HG02571 (cell line): Measurements from ENCODE around the gene AKT2.

Experiments used
- ATAC-seq: cut with Tn5 transposase; IDR thresholded peaks from one replicate; pipeline ENCODE4 v1.9.1; 2021; ENCODE audit warnings: mild to moderate bottlenecking, moderate library complexity; ENCODE audit not compliant: unreplicated experiment

Gene AKT2

DNA sequence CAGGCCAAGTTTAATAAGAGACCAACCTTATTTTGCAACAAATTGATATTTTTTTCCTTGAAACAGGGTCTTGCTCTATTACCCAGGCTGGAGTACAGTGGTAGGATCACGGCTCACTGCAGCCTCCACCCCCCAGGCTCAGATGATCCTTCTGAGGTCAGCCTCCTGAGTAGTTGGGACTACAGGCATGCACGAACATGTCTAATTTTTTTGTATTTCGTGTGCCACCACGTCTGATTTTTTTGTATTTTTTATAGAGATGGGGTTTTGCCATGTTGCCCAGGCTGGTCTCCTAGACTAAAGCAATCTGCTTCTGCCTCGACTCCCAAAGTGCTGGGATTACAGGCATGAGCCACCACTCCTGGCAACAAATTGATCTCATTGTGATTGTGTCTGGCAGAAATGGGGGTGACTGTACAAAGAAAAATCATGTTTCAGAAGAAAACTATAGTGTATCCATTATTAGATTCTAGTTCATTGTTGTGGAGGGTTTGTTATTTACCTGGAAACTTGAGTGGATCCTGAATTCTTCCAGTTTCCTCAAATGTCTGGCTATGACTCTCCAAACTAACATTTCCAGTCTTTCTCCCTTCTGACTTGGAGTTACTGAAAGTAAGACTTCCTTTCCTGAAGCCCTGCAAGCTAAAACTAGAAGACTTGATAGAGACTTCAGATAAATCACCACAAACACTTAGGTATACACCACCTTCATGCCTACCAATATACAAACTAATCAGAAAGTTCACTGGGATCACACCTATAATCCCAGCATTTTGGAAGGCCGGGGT lies 17.3 kb upstream of the AKT2 start:
- no peak for ATAC-seq

DNA sequence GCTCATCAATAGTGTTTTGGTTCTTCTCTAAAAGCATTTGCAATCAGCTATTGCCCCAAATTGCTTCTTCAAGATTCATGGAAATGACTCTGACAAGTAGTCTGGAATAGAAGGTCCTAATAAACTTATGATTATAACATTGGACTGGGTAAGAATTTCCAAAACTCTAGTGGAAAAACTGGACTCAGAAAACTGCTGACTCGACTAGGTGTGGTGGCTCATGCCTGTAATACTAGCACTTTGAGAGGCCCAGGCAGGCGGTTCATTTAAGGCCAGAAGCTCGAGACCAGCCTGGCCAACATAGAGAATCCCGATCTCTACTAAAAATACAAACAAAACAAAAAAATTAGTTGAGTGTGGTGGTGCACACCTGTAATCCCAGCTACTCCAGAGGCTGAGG lies 15.5 kb upstream of the AKT2 start:
- no peak for ATAC-seq

DNA sequence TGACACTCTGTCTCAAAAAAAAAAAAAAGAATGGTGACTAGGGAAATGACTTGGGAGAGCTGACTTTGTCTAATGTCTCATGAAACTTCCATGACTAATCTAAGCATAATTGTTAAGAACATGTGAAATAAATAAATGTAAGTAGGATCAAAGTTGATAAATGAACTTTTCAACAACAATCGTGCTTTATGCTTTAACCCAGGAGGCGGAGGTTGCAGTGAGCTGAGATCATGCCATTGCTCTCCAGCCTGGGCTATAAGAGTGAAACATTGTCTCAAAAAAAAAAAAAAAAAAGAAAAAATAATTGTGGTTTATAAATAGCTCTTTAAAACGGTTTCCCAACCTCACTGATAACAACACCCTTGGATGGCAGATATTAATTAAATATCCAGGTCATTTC lies 12.9 kb upstream of the AKT2 start:
- no peak for ATAC-seq

DNA sequence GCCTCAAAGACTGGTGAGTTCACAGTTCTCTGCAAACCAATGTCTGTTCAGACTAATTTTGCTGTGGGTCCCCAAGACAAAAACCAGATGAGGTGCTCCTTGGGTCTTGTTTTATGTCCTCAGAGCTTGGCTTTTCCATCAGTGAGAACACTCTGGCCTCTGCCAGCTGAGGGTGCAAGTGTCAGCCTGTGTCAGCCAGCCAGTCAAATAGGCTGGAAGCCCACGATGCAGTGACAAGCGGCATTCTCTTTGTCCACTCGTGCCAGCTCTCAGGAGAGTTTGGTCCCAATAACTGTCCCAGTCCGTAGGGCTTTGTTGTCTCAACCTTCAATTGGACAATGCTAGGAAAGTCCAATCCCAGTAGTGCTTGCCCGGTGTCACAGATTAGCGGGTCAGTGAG lies 9.4 kb upstream of the AKT2 start:
- ATAC-seq = no peak

DNA sequence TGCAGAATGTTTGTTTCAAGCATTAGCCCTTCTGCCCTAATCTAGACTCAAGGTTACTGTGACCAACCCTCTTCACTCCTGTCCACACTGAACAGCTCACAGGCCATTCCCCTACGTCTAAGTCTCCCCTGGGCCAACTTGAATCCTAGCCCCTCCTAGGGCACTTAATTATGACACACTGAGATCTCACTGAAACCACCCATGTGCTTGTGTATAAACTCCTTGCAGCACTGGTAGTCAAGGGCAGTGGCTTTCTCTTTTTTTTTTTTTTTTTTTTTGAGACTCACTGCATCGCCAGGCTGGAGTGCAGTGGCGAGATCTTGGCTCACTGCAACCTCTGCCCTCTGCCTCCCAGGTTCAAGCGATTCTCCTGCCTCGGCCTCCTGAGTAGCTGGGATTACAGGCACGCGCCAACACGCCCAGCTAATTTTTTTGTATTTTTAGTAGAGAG lies 1.9 kb upstream of the AKT2 start:
- no peak for ATAC-seq

DNA sequence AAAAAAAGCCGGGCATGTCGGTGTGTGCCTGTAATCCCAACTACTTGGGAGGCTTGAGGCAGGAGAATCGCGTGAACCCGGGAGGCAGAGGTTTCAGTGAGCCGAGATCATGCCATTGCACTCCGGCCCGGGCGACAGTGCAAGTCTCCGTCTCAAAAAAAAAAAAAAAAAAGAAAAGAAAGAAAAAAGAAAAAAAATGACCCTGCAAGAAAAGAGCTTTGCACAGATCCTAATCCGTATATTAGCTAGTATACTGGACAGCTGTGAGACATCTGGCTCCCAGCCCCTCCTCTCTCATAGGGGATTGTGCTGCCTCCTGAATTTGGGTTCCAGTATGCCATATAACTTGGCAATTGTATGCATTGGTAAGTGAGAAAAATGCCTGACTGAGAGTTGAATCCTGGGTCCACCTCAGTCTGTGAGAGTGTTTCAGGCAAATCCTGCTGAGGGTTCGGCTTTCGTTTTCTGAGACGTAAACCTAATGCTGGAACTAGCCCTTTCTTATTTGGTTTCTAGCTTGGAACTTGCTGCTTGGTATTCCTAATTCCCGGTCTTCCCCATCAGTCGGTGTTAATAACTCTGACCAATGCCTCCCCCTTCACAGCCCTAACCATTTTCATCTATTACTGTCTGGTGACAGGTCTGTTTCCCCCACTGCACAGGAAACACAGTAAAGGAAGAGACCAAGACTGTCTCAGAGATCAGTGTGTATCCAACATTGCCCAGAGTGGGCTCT lies 1.3 kb upstream of the AKT2 start:
- ATAC-seq = no peak

DNA sequence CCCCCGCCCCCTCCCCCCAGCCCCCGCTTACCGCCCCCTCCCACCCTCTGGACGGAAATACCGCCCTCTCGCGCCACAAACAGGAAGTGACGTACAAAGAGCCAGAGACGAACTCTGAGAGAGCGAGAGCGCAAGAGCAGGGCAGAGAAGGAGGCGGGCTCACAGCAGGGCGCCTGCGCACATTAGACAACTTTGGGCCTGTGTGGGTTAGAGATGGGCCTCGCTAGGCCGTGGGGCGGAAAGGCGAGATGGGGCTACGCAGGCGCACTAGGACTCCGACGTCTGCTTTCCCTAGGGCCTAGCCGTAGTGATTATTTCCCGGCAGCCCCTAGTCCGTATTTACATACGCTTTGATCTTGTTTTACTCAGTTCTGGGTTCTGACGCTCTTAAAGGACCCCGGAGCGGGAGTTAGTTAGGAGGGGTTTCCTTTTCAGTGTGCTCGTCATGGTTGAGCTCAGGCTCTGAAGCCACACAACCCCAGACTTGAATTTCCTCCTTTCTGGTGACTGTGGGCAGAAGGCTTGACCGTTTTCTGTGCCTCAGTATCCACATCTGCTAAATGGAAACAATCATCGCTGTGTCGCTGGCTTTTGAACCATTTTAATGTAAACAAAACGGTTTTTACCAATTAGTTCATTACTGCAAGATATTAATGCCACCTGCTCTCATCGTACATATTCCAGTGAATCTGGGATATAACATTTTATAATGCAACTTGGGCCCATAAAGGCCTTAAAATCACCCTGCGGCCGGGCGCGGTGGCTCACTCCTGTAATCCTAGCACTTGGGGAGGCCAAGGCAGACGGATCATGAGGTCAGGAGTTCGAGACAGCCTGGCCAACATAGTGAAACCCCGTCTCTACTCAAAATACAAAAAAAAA lies 449 bp upstream of the AKT2 start:
- ATAC-seq = peak; percentile 82

DNA sequence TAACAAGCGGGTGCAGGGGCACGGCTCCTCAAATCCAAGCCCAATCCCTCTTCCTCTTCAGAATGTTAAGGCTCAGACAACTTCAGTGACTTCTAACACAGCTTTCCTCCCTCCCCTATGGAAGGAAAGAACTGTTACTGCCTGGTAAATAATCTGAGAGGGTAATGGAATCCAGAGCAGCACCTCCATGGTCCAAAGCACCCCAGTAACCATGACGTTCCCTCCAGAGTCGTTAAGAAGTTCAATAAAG lies 969 bp downstream of the AKT2 start:
- no peak for ATAC-seq

DNA sequence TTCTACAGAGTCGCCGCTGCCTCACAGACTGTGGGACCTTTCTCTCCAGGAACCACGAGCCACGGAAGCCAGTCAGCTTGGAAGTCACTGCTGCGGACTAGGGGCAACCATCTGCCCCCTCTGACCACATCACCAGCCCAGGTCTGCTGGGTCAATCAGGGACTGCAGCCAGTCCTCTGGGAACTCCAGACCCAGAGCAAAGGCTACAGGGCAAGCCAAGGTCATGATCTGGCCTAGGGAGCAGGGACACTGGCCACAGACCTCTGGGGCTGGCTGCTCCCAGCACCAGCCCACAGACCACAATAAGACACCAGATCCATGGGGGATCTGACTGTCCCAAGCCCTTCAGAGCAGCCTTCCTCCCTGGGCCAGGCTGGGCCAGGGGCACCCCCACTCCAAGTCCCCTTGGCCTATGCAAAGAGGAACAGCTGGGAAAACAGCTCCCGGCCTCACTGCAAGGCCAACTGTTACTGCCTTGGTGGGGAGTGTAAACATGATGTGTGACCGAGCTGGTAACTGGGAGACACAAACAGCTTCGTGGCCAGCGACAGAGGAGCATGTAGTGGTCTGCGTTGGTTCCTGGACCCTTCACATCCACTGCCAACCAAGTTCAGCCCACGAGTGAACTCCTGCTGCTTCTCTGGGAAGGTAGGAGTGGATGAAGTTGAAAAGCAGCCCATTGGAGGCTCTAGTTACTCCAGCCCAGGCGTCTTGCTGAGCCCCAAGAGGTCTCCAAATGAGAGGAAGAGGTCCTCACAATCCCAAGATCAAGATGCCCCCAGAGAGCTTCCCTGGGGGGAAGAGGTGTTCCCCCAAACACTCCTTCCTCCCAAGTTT lies 1.5 kb downstream of the AKT2 start:
- no peak for ATAC-seq

DNA sequence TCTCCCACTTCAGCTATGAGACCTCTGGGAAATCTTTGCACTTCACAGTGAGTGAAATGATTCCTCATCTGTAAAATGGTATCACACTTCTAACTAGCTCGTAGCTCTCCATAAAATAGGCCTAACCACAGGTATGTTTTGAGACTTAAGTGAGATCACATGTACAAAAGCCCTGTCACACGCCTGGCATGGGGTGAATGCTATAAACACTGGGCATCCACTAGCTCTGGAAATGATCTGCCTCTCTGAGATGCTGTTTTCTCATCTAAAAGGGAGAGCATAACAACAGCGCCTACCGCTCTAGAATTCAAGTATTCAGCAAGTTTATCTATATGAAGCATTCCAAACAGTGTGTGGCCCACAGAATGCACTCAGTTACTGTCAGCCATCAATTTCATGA lies 2.2 kb downstream of the AKT2 start:
- ATAC-seq = no peak

DNA sequence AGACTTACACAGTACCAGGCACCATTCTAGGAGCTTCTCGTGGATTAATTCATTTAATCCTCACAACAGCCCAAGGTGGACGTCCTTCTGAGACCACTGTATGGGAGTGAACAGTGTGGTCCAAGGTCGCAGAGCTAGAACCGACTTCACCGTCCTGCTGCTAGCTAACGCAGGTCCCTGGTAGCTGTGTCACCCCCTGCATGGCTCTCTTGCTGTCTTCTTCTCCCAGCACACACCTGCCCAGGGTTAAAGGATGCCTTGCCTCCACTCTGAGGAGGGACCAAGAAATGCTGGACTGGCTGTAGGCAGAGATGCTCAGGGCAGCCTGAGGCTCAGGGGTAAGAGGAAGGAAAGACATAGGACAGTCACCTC lies 3.0 kb downstream of the AKT2 start:
- ATAC-seq = no peak

DNA sequence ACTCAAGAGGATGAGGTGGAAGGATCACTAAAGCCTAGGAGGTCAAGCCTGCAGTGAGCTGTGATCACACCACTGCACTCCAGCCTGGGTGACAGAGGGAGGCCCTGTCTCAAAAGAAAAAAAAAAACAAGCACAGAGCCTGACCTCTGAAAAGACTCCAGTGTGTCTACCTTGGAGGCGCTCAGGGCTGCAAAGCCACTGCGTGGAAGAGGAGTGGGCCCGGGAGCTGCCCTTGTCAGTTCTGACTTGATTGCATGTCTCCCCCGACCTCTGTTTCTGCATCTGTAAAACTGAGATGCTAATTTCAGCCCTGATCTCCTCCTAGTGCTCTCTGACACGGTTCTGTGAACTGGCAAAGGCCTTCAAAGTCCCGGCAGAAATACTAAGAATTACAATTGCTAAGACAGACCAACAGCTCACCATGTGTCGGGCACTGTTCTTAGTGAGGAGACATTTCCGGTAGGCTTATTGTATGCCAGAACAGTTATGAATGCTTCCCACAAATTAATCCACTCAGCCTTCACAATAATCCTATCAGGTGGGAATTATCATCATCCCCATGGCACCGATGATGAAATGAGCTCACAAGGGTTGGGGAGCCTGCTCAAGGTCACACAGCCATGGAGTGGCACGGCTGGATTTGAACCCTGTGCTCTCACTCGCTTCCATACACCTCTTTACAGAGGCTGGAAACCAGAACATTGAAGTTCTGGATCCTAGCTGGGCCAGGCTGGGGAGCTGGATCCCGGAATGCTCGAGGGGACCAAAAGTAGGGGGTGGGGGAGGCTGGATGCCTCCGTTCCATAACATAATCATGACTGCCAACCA lies 3.5 kb downstream of the AKT2 start:
- ATAC-seq = no peak

DNA sequence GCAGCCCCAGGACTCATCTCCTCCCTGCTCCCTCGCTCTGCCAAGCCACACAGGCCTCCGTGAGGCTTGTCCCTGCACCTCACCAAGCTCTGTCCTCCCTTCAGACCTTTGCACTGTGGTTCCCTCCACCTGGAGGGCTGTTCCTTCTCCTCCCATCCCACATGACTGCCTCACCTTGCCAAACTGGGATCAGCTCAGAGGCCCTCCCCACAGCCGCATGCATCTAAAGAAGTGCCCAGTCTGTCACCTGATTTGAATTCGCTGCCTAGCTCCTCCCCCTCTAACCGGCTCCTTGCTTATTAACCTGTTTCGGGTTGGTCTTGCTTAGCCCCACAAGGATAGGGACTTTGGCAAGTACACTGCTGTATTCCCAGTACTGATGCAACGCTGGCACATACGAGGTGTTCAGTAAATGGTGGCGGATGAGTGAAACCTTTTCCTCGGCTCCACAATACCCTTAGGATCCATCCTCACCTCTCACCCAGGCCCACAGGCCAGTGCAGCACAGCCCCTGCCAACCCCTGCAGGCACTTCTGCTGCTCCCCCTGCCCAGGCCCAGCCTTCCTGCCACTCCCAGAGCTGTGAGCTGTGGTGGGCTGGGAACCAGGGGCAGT lies 4.4 kb downstream of the AKT2 start:
- no peak for ATAC-seq

DNA sequence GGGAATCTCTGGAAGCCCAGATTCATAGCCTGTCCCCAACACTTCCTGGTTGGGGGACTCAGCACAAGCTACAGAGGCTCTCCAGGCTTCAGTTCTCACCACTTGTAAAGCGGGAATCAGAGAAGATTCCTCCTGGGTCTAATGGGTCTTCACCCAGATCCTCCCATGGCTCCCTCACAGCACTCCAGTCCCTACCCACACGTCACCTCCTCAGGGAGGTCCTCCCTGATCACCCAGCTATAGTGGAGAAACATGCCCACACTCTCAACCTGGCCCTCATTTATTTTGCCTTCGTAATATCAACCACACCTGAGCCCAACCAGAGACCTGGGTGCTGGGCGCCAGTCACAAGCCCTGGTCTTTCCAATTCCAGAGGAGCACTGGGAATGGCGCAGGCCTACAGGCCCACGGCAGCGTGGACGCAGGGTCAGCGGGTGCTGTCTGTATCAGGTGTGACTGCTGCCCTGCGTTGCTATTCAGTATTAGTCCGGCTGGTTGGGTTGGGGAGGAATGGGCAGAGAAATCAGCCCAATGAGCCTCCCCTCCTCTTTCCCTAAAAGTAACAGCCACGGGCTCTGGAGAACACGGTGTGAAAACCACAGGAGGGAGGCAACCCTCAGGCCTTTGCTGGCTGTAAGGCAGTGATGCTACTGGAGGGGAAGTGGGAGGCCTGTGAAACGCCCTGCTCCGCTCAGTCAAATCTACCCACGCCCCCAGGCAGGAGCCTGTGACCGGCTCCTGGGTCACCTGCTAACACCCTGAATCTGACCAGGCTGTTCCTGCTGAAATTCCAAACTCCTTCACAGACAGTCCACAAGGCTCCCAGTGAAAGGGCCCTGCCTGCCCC lies 5.2 kb downstream of the AKT2 start:
- ATAC-seq = no peak

DNA sequence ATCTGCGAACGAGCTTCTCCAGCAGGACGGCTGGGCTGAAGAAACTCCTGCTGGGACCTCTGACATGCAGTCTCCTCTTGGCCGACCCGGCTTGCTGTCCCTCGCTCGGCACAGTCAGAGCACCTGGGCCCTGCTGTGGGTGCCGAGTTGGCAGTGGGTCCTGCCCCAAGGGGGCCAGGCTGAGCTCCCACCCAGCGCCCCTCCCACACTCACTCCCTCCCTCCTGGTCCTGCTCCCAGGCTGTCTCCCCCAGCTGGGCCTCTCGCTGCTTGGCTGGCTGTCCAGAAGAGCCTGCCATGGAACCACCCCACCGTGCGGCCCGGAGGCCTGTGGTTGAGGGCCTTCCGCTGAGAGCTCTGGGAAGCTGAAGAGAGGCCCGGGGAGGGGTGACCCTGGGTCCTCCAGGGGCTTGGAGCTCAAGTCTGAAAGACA lies 6.0 kb downstream of the AKT2 start:
- no peak for ATAC-seq

DNA sequence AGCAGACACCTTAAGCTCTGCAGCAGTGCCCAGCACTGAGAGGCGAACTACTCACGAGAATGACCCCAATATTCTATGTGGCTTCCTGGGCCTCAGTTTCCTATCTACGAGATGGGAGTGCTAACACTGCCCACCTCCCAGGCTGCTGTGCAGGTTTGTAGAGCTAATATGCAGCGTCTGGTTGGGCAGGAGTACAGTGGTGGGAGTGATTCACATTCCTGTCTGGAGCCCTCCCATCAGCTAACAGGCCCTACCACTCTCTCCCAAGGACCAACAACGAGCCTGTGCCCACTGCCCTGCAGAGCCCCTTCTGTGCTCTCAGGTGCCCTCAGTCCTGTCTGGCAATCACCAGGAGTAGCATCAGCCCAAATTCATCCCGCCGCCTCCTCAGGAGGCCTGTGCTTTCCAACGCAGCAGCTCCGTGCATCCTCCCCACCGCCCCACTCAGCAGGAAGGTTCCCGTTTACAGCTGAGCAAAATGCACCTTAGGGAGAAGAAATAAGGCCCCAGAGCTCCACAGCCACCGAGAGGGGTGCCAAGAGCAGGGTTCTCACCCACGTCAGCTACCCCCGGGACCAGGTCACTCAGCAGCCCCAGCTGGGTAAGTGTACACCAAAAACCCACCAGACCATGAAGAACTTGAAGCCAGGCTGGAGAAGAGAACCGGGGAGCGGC lies 6.6 kb downstream of the AKT2 start:
- no peak for ATAC-seq

DNA sequence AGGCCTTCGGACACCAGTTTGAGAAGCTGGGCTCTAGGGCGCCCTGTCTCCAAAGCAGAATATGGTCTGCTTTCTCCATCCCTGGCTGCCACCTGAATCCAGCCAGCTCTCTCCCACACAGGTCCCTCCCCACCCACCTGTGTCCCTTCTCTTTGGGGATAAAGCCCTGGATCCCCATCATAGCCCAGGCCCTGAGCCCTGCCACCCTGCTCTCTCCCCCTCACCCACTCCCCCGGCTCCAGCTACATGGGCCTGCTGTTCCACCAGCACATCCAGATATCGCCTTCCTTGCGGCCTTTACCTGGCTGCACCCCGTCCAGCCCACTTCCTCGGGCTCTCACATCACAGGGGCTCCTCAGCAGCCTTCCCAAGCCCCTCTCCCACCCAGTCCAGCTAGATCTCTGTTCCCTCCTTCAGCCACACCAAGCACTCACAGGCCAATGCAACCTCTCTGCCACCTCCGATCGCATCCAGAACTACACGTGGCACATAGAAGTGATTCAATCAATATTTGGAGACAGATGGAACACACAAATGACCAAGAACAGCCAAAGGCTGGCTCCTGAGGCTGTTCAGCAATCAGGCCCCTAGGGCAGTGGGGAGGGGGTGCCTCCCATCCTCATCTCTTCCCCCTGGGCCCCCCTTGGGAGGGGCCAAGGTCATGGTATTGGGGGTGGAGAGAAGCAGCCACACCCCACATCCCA lies 7.6 kb downstream of the AKT2 start:
- ATAC-seq = no peak
